ENCODE measurements around the gene AMN1.
"Not testable (repeated sequence)": the region's sequence is repeated elsewhere in the genome, so short reads cannot be mapped to it uniquely, and the experiment has no call there.

The AMN1 gene

GRCh38 chr12:31736472-31736871 is 7.7 kb upstream of the AMN1 start:
- no peak for DNase-seq (ENCODE audit: extremely low read depth, low read depth)
- no peak for TF ChIP-seq CTCF (IDR thresholded peaks at IDR 0.05; ENCODE audit: low read depth, low read length, missing control alignments)
- H3K4me3 ChIP-seq (replicated peaks; ENCODE audit: low read depth, low read length): no peak overlapping the region

- not testable (repeated sequence) for H3K4me3 ChIP-seq (replicated peaks; ENCODE audit: low read depth, low read length); DNase-seq (ENCODE audit: extremely low read depth, low read depth)
Observed at GRCh38 chr12:31733549-31734432, 5.0 kb upstream of the AMN1 start.

- no peak for TF ChIP-seq CTCF (IDR thresholded peaks at IDR 0.05; ENCODE audit: low read depth, low read length, missing control alignments)
- H3K4me3 ChIP-seq (replicated peaks; ENCODE audit: low read depth, low read length): no peak overlapping the region
- DNase-seq (ENCODE audit: extremely low read depth, low read depth): peak; percentile 76
Observed at GRCh38 chr12:31732926-31733548, 4.2 kb upstream of the AMN1 start.

GRCh38 chr12:31731203-31731602 is 2.4 kb upstream of the AMN1 start:
- not testable (repeated sequence) for H3K4me3 ChIP-seq (replicated peaks; ENCODE audit: low read depth, low read length); DNase-seq (ENCODE audit: extremely low read depth, low read depth)

GRCh38 chr12:31729705-31730104 is 884 bp upstream of the AMN1 start:
- TF ChIP-seq CTCF (IDR thresholded peaks at IDR 0.05; ENCODE audit: low read depth, low read length, missing control alignments): no peak
- H3K4me3 ChIP-seq (replicated peaks; ENCODE audit: low read depth, low read length): peak overlapping the region; percentile 68
- no peak for DNase-seq (ENCODE audit: extremely low read depth, low read depth)

- DNase-seq (ENCODE audit: extremely low read depth, low read depth): no peak
Observed at GRCh38 chr12:31728289-31728916, 418 bp downstream of the AMN1 start.

GRCh38 chr12:31727192-31727591 is 1.6 kb downstream of the AMN1 start:
- no peak for DNase-seq (ENCODE audit: extremely low read depth, low read depth)
- TF ChIP-seq CTCF (IDR thresholded peaks at IDR 0.05; ENCODE audit: low read depth, low read length, missing control alignments): no peak
- no peak overlapping the region for H3K4me3 ChIP-seq (replicated peaks; ENCODE audit: low read depth, low read length)

More at GRCh38 chr12:31728289-31728916, 418 bp downstream of the AMN1 start:
- no peak for TF ChIP-seq CTCF (IDR thresholded peaks at IDR 0.05; ENCODE audit: low read depth, low read length, missing control alignments)
- H3K4me3 ChIP-seq (replicated peaks; ENCODE audit: low read depth, low read length): peak overlapping the region; percentile 68
